Nephron (organoid): ENCODE data around the gene C9orf43.

Source experiments
- H3K27ac Mint-ChIP-seq, 3 experiments: 2 replicates each; pipeline ENCODE4 v1.8.0; 2020; ENCODE audit warnings: mixed read lengths in 3 of 3, mild to moderate bottlenecking in 2 of 3, moderate library complexity in 1 of 3
- H3K27me3 Mint-ChIP-seq: 2 replicates; pipeline ENCODE4 v1.8.0; 2021; ENCODE audit warnings: low read depth, mild to moderate bottlenecking, moderate library complexity, mixed read lengths
- H3K36me3 Mint-ChIP-seq: 2 replicates; pipeline ENCODE4 v1.8.0; 2020; ENCODE audit warnings: low read depth, mixed read lengths
- H3K4me1 Mint-ChIP-seq: 2 replicates; pipeline ENCODE4 v1.8.0; 2020; ENCODE audit warnings: mixed read lengths
- H3K4me3 Mint-ChIP-seq, 3 experiments: 2 replicates each; pipeline ENCODE4 v1.8.0; 2020; ENCODE audit warnings: mild to moderate bottlenecking in 3 of 3, mixed read lengths in 3 of 3, moderate library complexity in 2 of 3
- H3K9me3 Mint-ChIP-seq: 2 replicates; pipeline ENCODE4 v1.8.0; 2020; ENCODE audit warnings: mixed read lengths
- CTCF ChIP-seq, 3 experiments: fragments of 200-600 bp; sonication (generic); IDR thresholded peaks; one replicate each; pipeline ENCODE4 v1.5.0; 2021; ENCODE audit warnings: antibody characterized with exemption in 3 of 3; ENCODE audit not compliant: unreplicated experiment in 3 of 3

C9orf43 gene

DNA sequence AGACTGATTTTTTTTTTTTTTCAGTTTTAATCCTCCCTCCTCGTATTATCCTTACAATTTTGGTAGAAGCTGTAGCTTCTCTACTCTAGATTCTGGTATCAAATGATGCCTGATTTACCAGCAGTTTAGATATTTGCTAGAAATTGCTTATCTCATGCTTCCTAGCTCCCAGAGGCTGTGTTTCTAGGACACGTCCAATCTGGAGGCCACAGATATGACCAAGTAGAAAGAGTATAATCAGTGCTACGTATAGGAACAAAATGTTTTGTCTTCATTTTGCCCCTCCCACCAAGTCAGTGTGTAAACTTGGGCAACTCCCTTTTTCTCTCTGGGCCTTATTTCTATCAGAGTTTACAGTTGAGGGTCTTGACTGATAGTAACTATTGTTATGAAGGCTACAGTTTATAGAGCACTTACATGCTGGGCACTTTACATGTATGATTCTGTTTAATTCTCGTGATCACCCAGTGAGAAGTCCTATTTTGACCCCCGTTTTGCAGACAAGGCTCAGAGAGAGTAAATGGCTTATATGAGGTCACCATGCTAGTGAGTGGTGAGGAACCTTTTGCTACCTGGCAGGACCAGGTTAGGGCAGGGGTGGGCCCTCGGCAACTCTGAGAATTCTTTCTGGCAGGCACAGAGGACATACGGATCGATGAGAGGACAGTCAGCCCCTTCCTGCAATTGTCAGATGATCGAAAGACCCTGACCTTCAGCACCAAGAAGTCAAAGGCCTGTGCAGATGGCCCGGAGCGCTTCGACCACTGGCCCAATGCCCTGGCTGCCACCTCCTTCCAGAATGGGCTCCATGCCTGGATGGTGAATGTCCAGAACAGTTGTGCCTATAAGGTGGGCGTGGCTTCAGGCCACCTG is 41.3 kb upstream of the C9orf43 start:
- Mint-ChIP-seq H3K4me3 (no peak overlapping the region), H3K27ac (no peak overlapping the region), H3K4me1 (no peaks in the 10 kb centered on the region), H3K36me3 (peaks cover 5% of the 10 kb centered on the region), H3K9me3 (no peaks in the 10 kb centered on the region), H3K27me3 (peaks cover 4% of the 10 kb centered on the region)
- no peak for TF ChIP-seq CTCF (IDR thresholded peaks at IDR 0.05; ENCODE audit: unreplicated experiment in 3 of 3)

- H3K27ac Mint-ChIP-seq: no peak overlapping the region
Measured at GRCh38 chr9:113369855-113370140, 40.7 kb upstream of the C9orf43 start.

GRCh38 chr9:113370806-113371325 is 39.7 kb upstream of the C9orf43 start:
- TF ChIP-seq CTCF (IDR thresholded peaks at IDR 0.05; ENCODE audit: unreplicated experiment in 3 of 3): no peak
- no peaks in the 10 kb centered on the region for H3K9me3 Mint-ChIP-seq
- no peak overlapping the region for H3K4me3 Mint-ChIP-seq
- H3K4me1 Mint-ChIP-seq: peaks cover 6% of the 10 kb centered on the region
- no peak overlapping the region for H3K27ac Mint-ChIP-seq
- H3K36me3 Mint-ChIP-seq: peaks cover 10% of the 10 kb centered on the region
- H3K27me3 Mint-ChIP-seq: peaks cover 4% of the 10 kb centered on the region

More at GRCh38 chr9:113369855-113370140, 40.7 kb upstream of the C9orf43 start:
- peaks cover 4% of the 10 kb centered on the region for H3K27me3 Mint-ChIP-seq
- no peaks in the 10 kb centered on the region for H3K9me3 Mint-ChIP-seq
- peaks cover 10% of the 10 kb centered on the region for H3K36me3 Mint-ChIP-seq
- H3K4me3 Mint-ChIP-seq: no peak overlapping the region
- TF ChIP-seq CTCF (IDR thresholded peaks at IDR 0.05; ENCODE audit: unreplicated experiment in 3 of 3): no peak
- no peaks in the 10 kb centered on the region for H3K4me1 Mint-ChIP-seq

DNA sequence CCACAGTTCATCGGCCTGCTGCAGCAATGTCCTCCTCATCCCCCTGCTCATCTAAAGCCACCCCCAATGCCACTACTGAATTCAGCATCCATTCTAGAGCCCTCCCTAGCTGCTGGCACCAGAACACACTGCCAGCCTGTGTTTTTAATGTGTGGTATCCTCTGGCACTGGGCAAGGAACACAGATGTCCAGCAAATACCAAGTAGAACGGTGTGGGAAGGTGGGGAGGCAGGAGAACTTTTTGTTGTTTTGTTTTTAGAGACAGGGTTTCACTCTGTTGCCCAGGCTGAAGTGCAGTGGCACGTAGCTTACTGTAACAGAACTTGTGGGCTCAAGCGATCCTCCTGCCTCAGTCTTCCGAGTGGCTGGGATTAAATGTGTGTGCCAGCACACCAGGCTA is 38.5 kb upstream of the C9orf43 start:
- Mint-ChIP-seq H3K27ac (no peak overlapping the region), H3K36me3 (peaks cover 10% of the 10 kb centered on the region), H3K9me3 (no peaks in the 10 kb centered on the region), H3K27me3 (peaks cover 4% of the 10 kb centered on the region), H3K4me1 (peaks cover 6% of the 10 kb centered on the region), H3K4me3 (no peak overlapping the region)
- TF ChIP-seq CTCF (IDR thresholded peaks at IDR 0.05; ENCODE audit: unreplicated experiment in 3 of 3): no peak

- Mint-ChIP-seq H3K4me1 (peaks cover 6% of the 10 kb centered on the region), H3K4me3 (peak overlapping the region in 2 of 3 experiments; percentile 4 to 12), H3K27ac (peak overlapping the region in 1 of 3 experiments; percentile 47), H3K36me3 (peaks cover 10% of the 10 kb centered on the region), H3K9me3 (no peaks in the 10 kb centered on the region), H3K27me3 (peaks cover 4% of the 10 kb centered on the region)
- no peak for TF ChIP-seq CTCF (IDR thresholded peaks at IDR 0.05; ENCODE audit: unreplicated experiment in 3 of 3)
Measured at GRCh38 chr9:113373256-113373655, 37.3 kb upstream of the C9orf43 start.
